ENCODE data around the gene SIT1.

Gene SIT1

GRCh38 chr9:35682051-35682450 is 31.3 kb upstream of the SIT1 start:
- DNase-seq = no peak

- DNase-seq = no peak
Measured at GRCh38 chr9:35681341-35682002, 30.7 kb upstream of the SIT1 start.

GRCh38 chr9:35680331-35681105 is 29.8 kb upstream of the SIT1 start:
- no peak for DNase-seq

- no peak for DNase-seq
Measured at GRCh38 chr9:35679766-35680330, 29.1 kb upstream of the SIT1 start.

GRCh38 chr9:35679091-35679490 is 28.4 kb upstream of the SIT1 start:
- no peak for DNase-seq

GRCh38 chr9:35675732-35676392 is 25.1 kb upstream of the SIT1 start:
- DNase-seq = no peak

GRCh38 chr9:35675204-35675603 is 24.5 kb upstream of the SIT1 start:
- no peak for DNase-seq

GRCh38 chr9:35674025-35674361 is 23.3 kb upstream of the SIT1 start:
- no peak for DNase-seq

GRCh38 chr9:35673132-35674024 is 22.6 kb upstream of the SIT1 start, which contains the start of gene CA9:
Gene CA9 (plus strand): TSS chr9:35673928. CDS start chr9:35673960, 32 bp downstream.
- DNase-seq = no peak

- DNase-seq = no peak
Measured at GRCh38 chr9:35669331-35670145, 18.8 kb upstream of the SIT1 start.

- DNase-seq = no peak
Measured at GRCh38 chr9:35667939-35668338, 17.2 kb upstream of the SIT1 start.

- no peak for DNase-seq
Measured at GRCh38 chr9:35666549-35666948, 15.8 kb upstream of the SIT1 start.

- no peak for DNase-seq
Measured at GRCh38 chr9:35666045-35666444, 15.3 kb upstream of the SIT1 start.

GRCh38 chr9:35665471-35665818 is 14.7 kb upstream of the SIT1 start:
- DNase-seq = no peak

GRCh38 chr9:35664531-35665470 is 14.1 kb upstream of the SIT1 start, which contains the start of gene ARHGEF39:
Gene ARHGEF39 (minus strand): TSS chr9:35665195. CDS start chr9:35665169, 26 bp downstream.
- peak; percentile 3 for DNase-seq

GRCh38 chr9:35662437-35662836 is 11.7 kb upstream of the SIT1 start:
- no peak for DNase-seq

GRCh38 chr9:35661756-35662350 is 11.1 kb upstream of the SIT1 start:
- no peak for DNase-seq

GRCh38 chr9:35660966-35661415 is 10.3 kb upstream of the SIT1 start:
- DNase-seq = no peak

GRCh38 chr9:35659340-35659739 is 8.6 kb upstream of the SIT1 start:
- no peak for DNase-seq

GRCh38 chr9:35658968-35659220 is 8.2 kb upstream of the SIT1 start:
- DNase-seq = no peak
